ENCODE results near the gene GPR132. TPM values are rescaled to one million over a fixed set of nuclear protein-coding genes. Genes with fewer than 3 reads are reported as not detected.

The GPR132 gene
- total and polyA plus RNA-seq, 10 of the 15 experiments (the other 5 are each of a cell fraction or from before 2014, with no cell fraction given) = 1.9 to 49.3 (median 20.4) TPM

- intact Hi-C loops (cut with micrococcal nuclease; ENCODE audit: unreplicated experiment) = no loop called here
- no peak overlapping the region for H3K4me3 ChIP-seq
- TF ChIP-seq TBL1XR1 (IDR thresholded peaks at IDR 0.05; ENCODE audit: low read depth, low read length) (no peak), NKRF (conservative IDR thresholded peaks at IDR 0.05) (no peak), POLR2AphosphoS5 (IDR thresholded peaks at IDR 0.05; ENCODE audit: low read length) (no peak), MAX (IDR thresholded peaks at IDR 0.05; ENCODE audit: low read depth, low read length) (no peak), NFYA (IDR thresholded peaks at IDR 0.05; ENCODE audit: borderline replicate concordance, low read depth, low read length) (no peak), E2F8 (IDR thresholded peaks at IDR 0.05; ENCODE audit: low read depth, partially characterized antibody) (no peak), RELA (IDR thresholded peaks at IDR 0.05; ENCODE audit: borderline replicate concordance, partially characterized antibody) (no peak), CUX1 (IDR thresholded peaks at IDR 0.05; ENCODE audit: insufficient replicate concordance, low read depth, low read length) (no peak), HCFC1 (IDR thresholded peaks at IDR 0.05; ENCODE audit: low read length) (no peak), SMC3 (IDR thresholded peaks at IDR 0.05; ENCODE audit: borderline replicate concordance, low read length) (no peak), HDAC6 (IDR thresholded peaks at IDR 0.05; ENCODE audit: unreplicated experiment) (no peak), FOXM1 (IDR thresholded peaks at IDR 0.05; ENCODE audit: low read depth, low read length) (no peak), BHLHE40 (IDR thresholded peaks at IDR 0.05; ENCODE audit: borderline replicate concordance in 1 of 2, low read depth in 2 of 2, low read length in 1 of 2) (no peak), BCL11A (IDR thresholded peaks at IDR 0.05; ENCODE audit: low read depth, low read length) (no peak)
Measured at GRCh38 chr14:105082703-105083102, 17.5 kb upstream of the GPR132 start.

More at GRCh38 chr14:105082703-105083102, 17.5 kb upstream of the GPR132 start:
- Histone ChIP-seq H2AFZ (ENCODE audit: control insufficient read depth, low read depth, low read length) (no peak overlapping the region), H4K20me1 (ENCODE audit: control insufficient read depth, insufficient read depth) (no peaks in the 10 kb centered on the region), H3K36me3 (ENCODE audit: control insufficient read depth in 2 of 2, insufficient read depth in 2 of 2, low read length in 1 of 2) (no peaks in the 10 kb centered on the region), H3K4me1 (ENCODE audit: control insufficient read depth, insufficient read depth, low read length) (peaks cover 27% of the 10 kb centered on the region), H3K4me2 (ENCODE audit: control insufficient read depth, insufficient read depth) (no peak overlapping the region), H3K27me3 (replicated peaks in 1 of 2; ENCODE audit: control insufficient read depth in 2 of 2, insufficient read depth in 2 of 2, low read length in 1 of 2) (no peaks in the 10 kb centered on the region), H3K79me2 (ENCODE audit: control insufficient read depth, insufficient read depth, low read length) (no peaks in the 10 kb centered on the region; the same call in 1 of the 2 replicates), H3K27ac (ENCODE audit: control insufficient read depth, insufficient read depth) (no peak overlapping the region), H3K9me3 (replicated peaks; ENCODE audit: control insufficient read depth, insufficient read depth, low read length) (no peaks in the 10 kb centered on the region), H3K9ac (ENCODE audit: control insufficient read depth, insufficient read depth, low read length) (no peak overlapping the region)
- ChIA-PET CTCF (interaction anchor here (1.0 to 1.9 kb wide), 4 partner anchors 10 to 315 kb away, joined by 3 to 6 read pairs (median 4); no protein-coding TSS in a partner anchor), SMC1A (ENCODE audit: uncharacterized antibody, unreplicated experiment) (interaction anchor here (0.8 to 2.8 kb wide), 5 partner anchors 8 to 38 kb away, joined by 3 to 21 read pairs (median 4); no protein-coding TSS in a partner anchor), POLR2A (interaction anchor here (1.3 to 2.0 kb wide), 2 partner anchors 12 to 36 kb away, joined by 4 to 9 read pairs; no protein-coding TSS in a partner anchor), RAD21 (ENCODE audit: unreplicated experiment) (interaction anchor here (1.6 to 2.1 kb wide), 2 partner anchors 17 to 37 kb away, joined by 4 to 10 read pairs; partner anchors contain the start of gene GPR132)
- in situ Hi-C loops (cut with MboI) = no loop called here
- WGBS (ENCODE audit: insufficient coverage, insufficient replicate concordance, low lambda C conversion rate, missing lambda C conversion rate) = no CpG with 5 or more reads among the region's 1 CpG
- ATAC-seq = no peak
- no peak for FAIRE-seq
- BruUV-seq (replicated peaks) = no TSS peak
- DNase-seq (ENCODE audit: low read depth, low spot score) = no peak
